Mammary epithelial cell (primary cell): ENCODE data around the gene IL1F10.

ENCODE experiments used
- CTCF ChIP-seq, 2 donors: IDR thresholded peaks in 1 of 2; conservative IDR thresholded peaks in 1 of 2; 2 replicates each; pipeline ENCODE4 v1.5.1; 2011 to 2012; ENCODE audit warnings: inconsistent platforms in 2 of 2, low read length in 2 of 2, mild to moderate bottlenecking in 2 of 2, control low read depth in 1 of 2, low read depth in 1 of 2; ENCODE audit not compliant: insufficient read depth in 1 of 2; ENCODE audit errors: extremely low read depth in 1 of 2
- EZH2 ChIP-seq: IDR thresholded peaks from 2 replicates; pipeline ENCODE4 v1.6.1; 2012; ENCODE audit warnings: low read length, inconsistent platforms, borderline replicate concordance

- TF ChIP-seq CTCF (conservative IDR thresholded peaks at IDR 0.05 in 1 of 2, IDR thresholded peaks at IDR 0.05 in 1 of 2; ENCODE audit: extremely low read depth in 1 of 2, insufficient read depth in 1 of 2, low read depth in 1 of 2, low read length in 2 of 2) (no peak), EZH2 (no peak)
These were observed 56.6 kb downstream of the IL1F10 start for GRCh38 chr2:113124181-113124961.
